ENCODE results near the gene LLCFC1. TPM values are rescaled to one million over a fixed set of nuclear protein-coding genes. Genes with fewer than 3 reads are reported as not detected.

LLCFC1 gene
- total RNA-seq, 1 experiment from 2014 or later = not detected

DNA sequence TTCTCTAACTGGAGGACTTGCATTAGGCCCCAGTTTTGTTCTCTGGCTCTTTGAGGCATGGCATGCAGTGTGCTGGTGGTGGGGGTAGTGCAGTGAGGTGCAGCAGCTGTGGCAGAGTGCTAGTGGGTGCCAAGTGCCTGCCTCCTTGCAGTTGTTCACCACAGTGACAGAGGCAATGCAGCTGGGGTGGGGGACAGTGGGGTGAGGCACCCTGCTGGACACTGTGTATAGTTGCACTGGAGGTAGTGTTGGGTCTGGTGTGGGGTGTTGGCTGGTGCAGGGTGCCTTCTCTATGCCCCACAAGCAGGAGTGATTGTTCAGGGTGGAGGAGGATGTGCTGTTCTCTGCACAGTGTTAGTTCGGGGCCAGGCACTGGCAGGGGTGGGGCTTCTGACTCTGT, 44.5 kb downstream of the LLCFC1 start:
- no peak overlapping the region for H2AFZ ChIP-seq (ENCODE audit: low read length)
- no peak overlapping the region for H3K27ac ChIP-seq (ENCODE audit: low read length)
- no TSS peak for BruUV-seq (replicated peaks)
- H3K9me2 ChIP-seq (replicated peaks; ENCODE audit: low read length) = no peaks in the 10 kb centered on the region
- peaks cover 28% of the 10 kb centered on the region for H3K27me3 ChIP-seq (ENCODE audit: low read length)
- TF ChIP-seq EZH2phosphoT487 (IDR thresholded peaks at IDR 0.05; ENCODE audit: borderline replicate concordance, low read length) = no peak
- TF ChIP-seq EZH2 (IDR thresholded peaks at IDR 0.05; ENCODE audit: low read length, unreplicated experiment) = no peak
- TF ChIP-seq, protein P1, sequence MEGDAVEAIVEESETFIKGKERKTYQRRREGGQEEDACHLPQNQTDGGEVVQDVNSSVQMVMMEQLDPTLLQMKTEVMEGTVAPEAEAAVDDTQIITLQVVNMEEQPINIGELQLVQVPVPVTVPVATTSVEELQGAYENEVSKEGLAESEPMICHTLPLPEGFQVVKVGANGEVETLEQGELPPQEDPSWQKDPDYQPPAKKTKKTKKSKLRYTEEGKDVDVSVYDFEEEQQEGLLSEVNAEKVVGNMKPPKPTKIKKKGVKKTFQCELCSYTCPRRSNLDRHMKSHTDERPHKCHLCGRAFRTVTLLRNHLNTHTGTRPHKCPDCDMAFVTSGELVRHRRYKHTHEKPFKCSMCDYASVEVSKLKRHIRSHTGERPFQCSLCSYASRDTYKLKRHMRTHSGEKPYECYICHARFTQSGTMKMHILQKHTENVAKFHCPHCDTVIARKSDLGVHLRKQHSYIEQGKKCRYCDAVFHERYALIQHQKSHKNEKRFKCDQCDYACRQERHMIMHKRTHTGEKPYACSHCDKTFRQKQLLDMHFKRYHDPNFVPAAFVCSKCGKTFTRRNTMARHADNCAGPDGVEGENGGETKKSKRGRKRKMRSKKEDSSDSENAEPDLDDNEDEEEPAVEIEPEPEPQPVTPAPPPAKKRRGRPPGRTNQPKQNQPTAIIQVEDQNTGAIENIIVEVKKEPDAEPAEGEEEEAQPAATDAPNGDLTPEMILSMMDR (conservative IDR thresholded peaks at IDR 0.05; ENCODE audit: low read depth, low read length) = no peak
- no peaks in the 10 kb centered on the region for H3K4me1 ChIP-seq (ENCODE audit: insufficient read depth, low read length)
- intact Hi-C loops (cut with micrococcal nuclease) = no loop called here
- no peak overlapping the region for H3K9ac ChIP-seq (ENCODE audit: low read length)
- H3K9me3 ChIP-seq (ENCODE audit: low read length) = no peaks in the 10 kb centered on the region
- H4K20me1 ChIP-seq (ENCODE audit: low read length) = no peaks in the 10 kb centered on the region
- no peaks in the 10 kb centered on the region for H3K79me2 ChIP-seq (ENCODE audit: low read length)
- POLR2A ChIA-PET (ENCODE audit: unreplicated experiment) = interaction anchor here (0.5 kb wide), 1 partner anchor 34 kb away, joined by 3 read pairs; no protein-coding TSS in a partner anchor
- H3K4me2 ChIP-seq (ENCODE audit: low read length) = no peak overlapping the region
- no peaks in the 10 kb centered on the region for H3F3A ChIP-seq (ENCODE audit: low read length, unreplicated experiment)
- no peaks in the 10 kb centered on the region for H3K36me3 ChIP-seq (ENCODE audit: low read depth, low read length)
- CTCF ChIA-PET = no interaction called here
- DNase-seq (no peak), ATAC-seq (no peak)
- H3K4me3 ChIP-seq (ENCODE audit: low read length) = no peak overlapping the region

DNA sequence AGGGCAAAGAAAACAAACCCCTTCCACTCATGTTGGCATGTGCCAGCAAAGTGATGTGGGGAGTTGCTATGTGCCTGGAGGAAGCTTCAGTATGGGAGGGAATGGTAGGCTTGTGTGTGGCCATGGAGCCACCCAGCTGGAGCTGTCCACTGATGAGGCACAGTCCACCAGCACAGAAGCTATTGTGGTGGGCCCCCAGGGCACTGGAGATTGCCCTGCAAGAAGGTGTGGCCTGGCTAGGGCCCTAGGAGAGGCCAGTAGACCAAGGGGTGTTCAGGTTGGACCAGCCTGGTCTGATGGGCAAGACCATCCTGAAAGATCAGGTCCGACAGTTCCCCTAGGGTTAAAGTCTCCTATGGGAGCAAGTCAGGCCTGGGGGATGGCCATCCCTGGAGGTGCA, 45.0 kb downstream of the LLCFC1 start:
- ChIA-PET CTCF (no interaction called here), POLR2A (ENCODE audit: unreplicated experiment) (no interaction called here)
- H3K27ac ChIP-seq (ENCODE audit: low read length) = no peak overlapping the region
- H2AFZ ChIP-seq (ENCODE audit: low read length) = no peak overlapping the region
- no peaks in the 10 kb centered on the region for H3K79me2 ChIP-seq (ENCODE audit: low read length)
- H3F3A ChIP-seq (ENCODE audit: low read length, unreplicated experiment) = no peaks in the 10 kb centered on the region
- intact Hi-C loops (cut with micrococcal nuclease) = no loop called here
- no peak overlapping the region for H3K4me3 ChIP-seq (ENCODE audit: low read length)
- no peaks in the 10 kb centered on the region for H4K20me1 ChIP-seq (ENCODE audit: low read length)
- H3K4me2 ChIP-seq (ENCODE audit: low read length) = no peak overlapping the region
- H3K9ac ChIP-seq (ENCODE audit: low read length) = no peak overlapping the region
- DNase-seq (no peak), ATAC-seq (no peak)
- H3K4me1 ChIP-seq (ENCODE audit: insufficient read depth, low read length) = no peaks in the 10 kb centered on the region
- BruUV-seq (replicated peaks) = no TSS peak
- H3K36me3 ChIP-seq (ENCODE audit: low read depth, low read length) = no peaks in the 10 kb centered on the region
- H3K27me3 ChIP-seq (ENCODE audit: low read length) = peaks cover 24% of the 10 kb centered on the region
- TF ChIP-seq, protein P1 (conservative IDR thresholded peaks at IDR 0.05; ENCODE audit: low read depth, low read length) = no peak
- TF ChIP-seq EZH2 (IDR thresholded peaks at IDR 0.05; ENCODE audit: low read length, unreplicated experiment) = no peak
- no peak for TF ChIP-seq EZH2phosphoT487 (IDR thresholded peaks at IDR 0.05; ENCODE audit: borderline replicate concordance, low read length)
- H3K9me3 ChIP-seq (ENCODE audit: low read length) = no peaks in the 10 kb centered on the region
- no peaks in the 10 kb centered on the region for H3K9me2 ChIP-seq (replicated peaks; ENCODE audit: low read length)

Other genes starting within 250 kb of the LLCFC1 start
- not detected in 2 replicates for gene PRSS1, start 190.0 kb upstream of the LLCFC1 start, total RNA-seq (2014; rRNA removed)
- 0.40 TPM in 1 of 2 replicates, not detected in the other for gene PRSS2, start 168.5 kb upstream of the LLCFC1 start, total RNA-seq (2014; rRNA removed)
- gene EPHB6, start 84.4 kb upstream of the LLCFC1 start, total RNA-seq (2014; rRNA removed) = 30.5 and 48.2 TPM in 2 replicates
- 0.63 and 1.4 TPM in 2 replicates for gene TRPV6, start 53.7 kb upstream of the LLCFC1 start, total RNA-seq (2014; rRNA removed)
- gene TRPV5, start 5.7 kb upstream of the LLCFC1 start, total RNA-seq (2014; rRNA removed) = not detected in 2 replicates
- 0.18 TPM in 1 of 2 replicates, not detected in the other for gene KEL, start 22.9 kb downstream of the LLCFC1 start, total RNA-seq (2014; rRNA removed)
- not detected in 2 replicates for gene OR9A2, start 87.6 kb downstream of the LLCFC1 start, total RNA-seq (2014; rRNA removed)
- not detected in 2 replicates for gene OR6V1, start 112.9 kb downstream of the LLCFC1 start, total RNA-seq (2014; rRNA removed)
- gene PIP, start 192.6 kb downstream of the LLCFC1 start, total RNA-seq (2014; rRNA removed) = not detected in 2 replicates
- gene TAS2R39, start 243.9 kb downstream of the LLCFC1 start, total RNA-seq (2014; rRNA removed) = not detected in 2 replicates

Data from PC-3 (cell line).